ENCODE results near the gene CAMK1G.

CAMK1G gene
- long read RNA-seq: 0 reads

- no peak for DNase-seq (ENCODE audit: low read depth in 1 of 2, low spot score in 1 of 2)
- TF ChIP-seq POLR2AphosphoS5 (IDR thresholded peaks at IDR 0.05; ENCODE audit: low read depth) (no peak), SPI1 (IDR thresholded peaks at IDR 0.05; ENCODE audit: borderline replicate concordance, low read depth) (no peak), CTCF (IDR thresholded peaks at IDR 0.05; ENCODE audit: insufficient read depth, low read length) (no peak), GABPA (IDR thresholded peaks at IDR 0.05; ENCODE audit: low read depth) (no peak)
- Histone ChIP-seq H3K4me3 (replicated peaks; ENCODE audit: insufficient read depth, low read length) (no peak within 1 kb of the TSS), H3K27me3 (ENCODE audit: insufficient read depth, poor library complexity, severe bottlenecking) (peaks cover 33% of the 10 kb centered on the region), H3K27ac (replicated peaks) (no peak within 1 kb of the TSS)
These were observed at the start of gene CAMK1G for GRCh38 chr1:209583408-209583807. CAMK1G (plus strand) TSS chr1:209583714; CDS start chr1:209594984, 11,270 bp downstream.

- no peak for TF ChIP-seq SPI1 (IDR thresholded peaks at IDR 0.05; ENCODE audit: borderline replicate concordance, low read depth)
- no peak for TF ChIP-seq REST (IDR thresholded peaks at IDR 0.05; ENCODE audit: insufficient replicate concordance, low read depth)
- no peak for TF ChIP-seq CTCF (IDR thresholded peaks at IDR 0.05; ENCODE audit: insufficient read depth, low read length)
- no peak for DNase-seq (ENCODE audit: low read depth in 1 of 2, low spot score in 1 of 2)
- Histone ChIP-seq H3K27me3 (ENCODE audit: insufficient read depth, poor library complexity, severe bottlenecking) (peaks cover 5% of the 10 kb centered on the region), H3K27ac (replicated peaks) (no peak overlapping the region), H3K4me3 (replicated peaks; ENCODE audit: insufficient read depth, low read length) (no peak overlapping the region)
These were observed 48.8 kb upstream of the CAMK1G start for GRCh38 chr1:209534496-209535250.

- no peak overlapping the region for H3K4me3 ChIP-seq (replicated peaks; ENCODE audit: insufficient read depth, low read length)
- no peak overlapping the region for H3K27ac ChIP-seq (replicated peaks)
- DNase-seq (ENCODE audit: low read depth in 1 of 2, low spot score in 1 of 2): no peak
- peaks cover 7% of the 10 kb centered on the region for H3K27me3 ChIP-seq (ENCODE audit: insufficient read depth, poor library complexity, severe bottlenecking)
- TF ChIP-seq CTCF (IDR thresholded peaks at IDR 0.05; ENCODE audit: insufficient read depth, low read length) (no peak), SPI1 (IDR thresholded peaks at IDR 0.05; ENCODE audit: borderline replicate concordance, low read depth) (no peak), REST (IDR thresholded peaks at IDR 0.05; ENCODE audit: insufficient replicate concordance, low read depth) (no peak), POLR2AphosphoS5 (IDR thresholded peaks at IDR 0.05; ENCODE audit: low read depth) (no peak), GABPA (IDR thresholded peaks at IDR 0.05; ENCODE audit: low read depth) (no peak)
These were observed 46.7 kb upstream of the CAMK1G start for GRCh38 chr1:209536843-209537242.

Measured in HL-60 (cell line).